ENCODE results near the gene FLCN. TPM values are rescaled to one million over a fixed set of nuclear protein-coding genes. Genes with fewer than 3 reads are reported as not detected.
"Not testable (repeated sequence)": the region's sequence is repeated elsewhere in the genome, so short reads cannot be mapped to it uniquely, and the experiment has no call there.

The FLCN gene
- total RNA-seq (2014; rRNA removed; shearing (Covaris generic)): 66.2 and 75.3 TPM in 2 replicates

GRCh38 chr17:17237026-17237799 is at the start of gene FLCN:
TSS of gene FLCN (minus strand) at chr17:17237168. CDS start at chr17:17228137, 9,031 bp downstream.
- DNase-seq (ENCODE audit: low spot score): peak; percentile 91
- in situ Hi-C loops (cut with HindIII; ENCODE audit: low sequenced_read_pairs): no loop called here

GRCh38 chr17:17285951-17286350 is 49.0 kb upstream of the FLCN start:
- DNase-seq (ENCODE audit: low spot score): no peak
- in situ Hi-C loops (cut with HindIII; ENCODE audit: low sequenced_read_pairs): no loop called here

GRCh38 chr17:17280613-17281549 is 43.9 kb upstream of the FLCN start, which contains the start of gene COPS3:
TSS of gene COPS3 (minus strand) at chr17:17281246. CDS start at chr17:17281186, 60 bp downstream.
- DNase-seq (ENCODE audit: low spot score): peak; percentile 99
- in situ Hi-C loops (cut with HindIII; ENCODE audit: low sequenced_read_pairs): no loop called here

GRCh38 chr17:17279316-17279715 is 42.3 kb upstream of the FLCN start:
- in situ Hi-C loops (cut with HindIII; ENCODE audit: low sequenced_read_pairs): no loop called here
- DNase-seq (ENCODE audit: low spot score): no peak

- DNase-seq (ENCODE audit: low spot score); in situ Hi-C loops (cut with HindIII; ENCODE audit: low sequenced_read_pairs): not testable (repeated sequence)
These were observed 40.5 kb upstream of the FLCN start for GRCh38 chr17:17277431-17277830.

GRCh38 chr17:17275971-17276370 is 39.0 kb upstream of the FLCN start:
- in situ Hi-C loops (cut with HindIII; ENCODE audit: low sequenced_read_pairs): no loop called here
- DNase-seq (ENCODE audit: low spot score): peak; percentile 13

GRCh38 chr17:17269926-17270773 is 33.2 kb upstream of the FLCN start:
- DNase-seq (ENCODE audit: low spot score): no peak
- in situ Hi-C loops (cut with HindIII; ENCODE audit: low sequenced_read_pairs): no loop called here

- DNase-seq (ENCODE audit: low spot score): no peak
- in situ Hi-C loops (cut with HindIII; ENCODE audit: low sequenced_read_pairs): no loop called here
These were observed 27.5 kb upstream of the FLCN start for GRCh38 chr17:17264430-17264829.

GRCh38 chr17:17258998-17259397 is 22.0 kb upstream of the FLCN start:
- DNase-seq (ENCODE audit: low spot score): no peak
- in situ Hi-C loops (cut with HindIII; ENCODE audit: low sequenced_read_pairs): no loop called here

GRCh38 chr17:17258011-17258410 is 21.0 kb upstream of the FLCN start:
- DNase-seq (ENCODE audit: low spot score): no peak
- in situ Hi-C loops (cut with HindIII; ENCODE audit: low sequenced_read_pairs): no loop called here

GRCh38 chr17:17256316-17256715 is 19.3 kb upstream of the FLCN start:
- no peak for DNase-seq (ENCODE audit: low spot score)

GRCh38 chr17:17255689-17256088 is 18.7 kb upstream of the FLCN start:
- in situ Hi-C loops (cut with HindIII; ENCODE audit: low sequenced_read_pairs); DNase-seq (ENCODE audit: low spot score): not testable (repeated sequence)

More at GRCh38 chr17:17256316-17256715, 19.3 kb upstream of the FLCN start:
- in situ Hi-C loops (cut with HindIII; ENCODE audit: low sequenced_read_pairs): no loop called here

GRCh38 chr17:17254036-17254435 is 17.1 kb upstream of the FLCN start:
- in situ Hi-C loops (cut with HindIII; ENCODE audit: low sequenced_read_pairs): no loop called here
- DNase-seq (ENCODE audit: low spot score): no peak

- no peak for DNase-seq (ENCODE audit: low spot score)
- in situ Hi-C loops (cut with HindIII; ENCODE audit: low sequenced_read_pairs): no loop called here
These were observed 16.4 kb upstream of the FLCN start for GRCh38 chr17:17253406-17253805.

- DNase-seq (ENCODE audit: low spot score): no peak
- in situ Hi-C loops (cut with HindIII; ENCODE audit: low sequenced_read_pairs): no loop called here
These were observed 15.2 kb upstream of the FLCN start for GRCh38 chr17:17252149-17252661.

- no peak for DNase-seq (ENCODE audit: low spot score)
- in situ Hi-C loops (cut with HindIII; ENCODE audit: low sequenced_read_pairs): no loop called here
These were observed 9.9 kb upstream of the FLCN start for GRCh38 chr17:17246879-17247278.

GRCh38 chr17:17243163-17243562 is 6.2 kb upstream of the FLCN start:
- DNase-seq (ENCODE audit: low spot score): no peak
- in situ Hi-C loops (cut with HindIII; ENCODE audit: low sequenced_read_pairs): no loop called here

- DNase-seq (ENCODE audit: low spot score): no peak
- in situ Hi-C loops (cut with HindIII; ENCODE audit: low sequenced_read_pairs): no loop called here
These were observed 5.3 kb upstream of the FLCN start for GRCh38 chr17:17242246-17242645.

- no peak for DNase-seq (ENCODE audit: low spot score)
These were observed 4.7 kb upstream of the FLCN start for GRCh38 chr17:17241656-17242055.

More at GRCh38 chr17:17241656-17242055, 4.7 kb upstream of the FLCN start:
- in situ Hi-C loops (cut with HindIII; ENCODE audit: low sequenced_read_pairs): no loop called here
